Immature natural killer cell (primary cell): ENCODE results near the gene APOBEC4. TPM values are rescaled to one million over a fixed set of nuclear protein-coding genes. Genes with fewer than 3 reads are reported as not detected.
A peak's percentile ranks its signal among the peaks of the same experiment; 100 is the strongest.
"Not testable (repeated sequence)": the region's sequence is repeated elsewhere in the genome, so short reads cannot be mapped to it uniquely, and the experiment has no call there.

ENCODE experiments used
- DNase-seq, 3 donors: peaks; one replicate each; pipeline ENCODE4 v3.0.0; 2022; ENCODE audit warnings: mixed read lengths in 1 of 3
- H3K27ac Mint-ChIP-seq, 6 donors: one replicate each; pipeline ENCODE4 v1.8.0; 2020; ENCODE audit warnings: mixed read lengths in 6 of 6, mild to moderate bottlenecking in 5 of 6, inconsistent platforms in 4 of 6, moderate library complexity in 3 of 6
- H3K27me3 Mint-ChIP-seq, 3 donors: one replicate each; pipeline ENCODE4 v1.8.0; 2020 to 2021; ENCODE audit warnings: low read depth in 3 of 3, mild to moderate bottlenecking in 3 of 3, mixed read lengths in 3 of 3, moderate library complexity in 3 of 3, inconsistent platforms in 1 of 3
- H3K36me3 Mint-ChIP-seq, 3 donors: one replicate each; pipeline ENCODE4 v1.8.0; 2020; ENCODE audit warnings: mixed read lengths in 3 of 3, inconsistent platforms in 2 of 3, mild to moderate bottlenecking in 2 of 3
- H3K4me1 Mint-ChIP-seq, 2 donors: one replicate each; pipeline ENCODE4 v1.8.0; 2020; ENCODE audit warnings: inconsistent platforms in 2 of 2, mild to moderate bottlenecking in 2 of 2, mixed read lengths in 2 of 2, moderate library complexity in 1 of 2
- H3K4me3 Mint-ChIP-seq, 5 donors: one replicate each; pipeline ENCODE4 v1.8.0; 2020; ENCODE audit warnings: mild to moderate bottlenecking in 5 of 5, mixed read lengths in 5 of 5, inconsistent platforms in 3 of 5, moderate library complexity in 3 of 5
- H3K9me3 Mint-ChIP-seq, 6 donors: one replicate each; pipeline ENCODE4 v1.8.0; 2020; ENCODE audit warnings: mild to moderate bottlenecking in 6 of 6, mixed read lengths in 6 of 6, inconsistent platforms in 4 of 6, moderate library complexity in 3 of 6
- polyA plus RNA-seq, 3 donors: library from polyadenylated mRNA; unstranded; fragments of 300-500 nt; fragmentation: Illumina TruSeq; gene quantifications; one replicate each; pipeline ENCODE4 v1.2.3, GENCODE V29; 2021

Gene APOBEC4
- polyA plus RNA-seq, 3 donors from 2014 or later = not detected

DNA sequence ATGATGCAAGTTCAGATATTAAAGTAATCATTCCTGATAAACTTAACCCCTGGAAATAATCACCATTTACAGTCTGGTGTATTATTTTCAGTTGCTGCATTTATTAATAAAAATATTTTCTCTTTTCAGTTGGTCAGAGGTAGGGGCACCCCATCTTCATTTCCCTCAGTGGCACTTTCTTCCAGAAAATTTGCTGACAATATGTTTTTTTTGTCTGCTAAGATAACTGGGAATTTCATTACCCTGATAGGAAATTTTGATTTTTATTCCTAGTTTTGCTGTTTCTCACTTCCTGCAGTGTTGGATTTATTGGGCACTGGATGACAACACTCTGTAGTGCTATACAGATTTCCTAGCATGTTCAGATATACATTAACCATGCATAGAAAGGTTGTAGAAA lies 33.1 kb upstream of the APOBEC4 start:
- Mint-ChIP-seq H3K9me3 (no peaks in the 10 kb centered on the region), H3K36me3 (no peaks in the 10 kb centered on the region), H3K4me1 (no peaks in the 10 kb centered on the region), H3K27ac (no peak overlapping the region), H3K4me3 (no peak overlapping the region), H3K27me3 (peaks cover 0 to 18% (median 4%) of the 10 kb centered on the region in 3 donors)
- no peak for DNase-seq

DNA sequence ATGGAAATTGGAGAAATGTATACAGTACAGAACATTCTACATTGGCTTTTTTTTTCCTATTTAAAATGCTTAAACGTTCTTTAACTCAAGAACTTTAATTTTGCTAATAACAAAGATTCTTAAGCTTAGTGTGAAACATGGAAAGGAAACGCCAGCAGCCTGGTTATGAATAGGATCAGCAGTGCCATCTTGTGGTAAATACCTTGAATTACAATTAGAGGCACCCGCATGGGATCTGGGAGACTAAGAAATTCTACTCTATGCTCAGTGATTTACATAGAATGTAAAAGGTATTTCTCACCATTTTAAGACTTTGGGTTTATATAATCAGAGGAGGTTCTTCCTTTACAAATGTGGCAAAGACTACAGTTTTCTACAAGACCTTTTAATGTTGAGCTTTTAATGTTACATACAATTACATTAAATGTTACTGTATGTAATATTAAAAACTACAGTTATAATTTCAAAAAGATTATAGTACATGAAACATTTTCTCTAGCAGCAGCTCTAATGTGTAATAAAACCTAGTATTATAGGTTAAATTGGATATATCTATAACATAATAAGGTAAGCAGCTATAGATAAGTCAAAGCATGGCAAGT lies 32.1 kb upstream of the APOBEC4 start:
- no peaks in the 10 kb centered on the region for H3K9me3 Mint-ChIP-seq
- peaks cover 0 to 18% (median 4%) of the 10 kb centered on the region in 3 donors for H3K27me3 Mint-ChIP-seq
- H3K4me1 Mint-ChIP-seq = no peaks in the 10 kb centered on the region
- H3K4me3 Mint-ChIP-seq = no peak overlapping the region
- no peak overlapping the region for H3K27ac Mint-ChIP-seq
- DNase-seq = peak; percentile 27 to 52 (median 47)
- no peaks in the 10 kb centered on the region for H3K36me3 Mint-ChIP-seq

DNA sequence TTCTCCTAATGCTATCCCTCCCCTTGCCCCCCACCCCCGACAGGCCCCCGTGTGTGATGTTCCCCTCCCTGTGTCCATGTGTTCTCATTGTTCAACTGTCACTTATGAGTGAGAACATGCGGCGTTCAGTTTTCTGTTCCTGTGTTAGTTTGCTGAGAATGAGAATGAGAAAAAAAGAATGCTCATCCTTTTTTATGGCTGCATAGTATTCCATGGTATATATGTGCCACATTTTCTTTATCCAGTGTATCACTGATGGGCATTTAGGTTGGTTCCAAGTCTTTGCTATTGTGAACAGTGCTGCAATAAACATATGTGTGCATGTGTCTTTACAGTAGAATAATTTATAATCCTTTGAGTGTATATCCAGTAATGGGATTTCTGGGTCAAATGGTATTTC lies 26.2 kb upstream of the APOBEC4 start:
- peaks cover 3 to 23% (median 4%) of the 10 kb centered on the region in 3 donors for H3K27me3 Mint-ChIP-seq
- H3K27ac Mint-ChIP-seq, H3K36me3 Mint-ChIP-seq, DNase-seq, H3K4me3 Mint-ChIP-seq, H3K4me1 Mint-ChIP-seq, H3K9me3 Mint-ChIP-seq: not testable (repeated sequence)

DNA sequence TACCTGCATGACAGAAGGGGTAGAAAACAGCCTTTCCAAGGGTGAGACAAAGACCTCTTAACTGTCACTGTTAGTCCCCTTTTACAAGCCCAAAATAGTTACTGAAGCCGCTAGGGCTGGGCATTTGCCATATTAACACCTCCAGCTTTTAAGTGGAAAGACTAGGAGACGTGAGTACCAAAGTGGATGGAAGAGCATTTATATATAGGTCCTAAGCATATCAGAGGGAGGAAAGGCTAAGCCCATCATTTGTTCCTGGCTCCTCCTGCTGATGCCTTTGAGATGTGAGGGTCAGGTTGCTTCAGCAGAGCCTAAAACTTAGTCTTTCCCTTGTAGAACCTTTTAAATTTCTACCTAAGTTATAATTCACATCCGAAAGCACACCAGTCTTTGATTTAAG lies 25.7 kb upstream of the APOBEC4 start:
- H3K4me3 Mint-ChIP-seq = no peak overlapping the region
- H3K27me3 Mint-ChIP-seq = peaks cover 3 to 24% (median 6%) of the 10 kb centered on the region in 3 donors

DNA sequence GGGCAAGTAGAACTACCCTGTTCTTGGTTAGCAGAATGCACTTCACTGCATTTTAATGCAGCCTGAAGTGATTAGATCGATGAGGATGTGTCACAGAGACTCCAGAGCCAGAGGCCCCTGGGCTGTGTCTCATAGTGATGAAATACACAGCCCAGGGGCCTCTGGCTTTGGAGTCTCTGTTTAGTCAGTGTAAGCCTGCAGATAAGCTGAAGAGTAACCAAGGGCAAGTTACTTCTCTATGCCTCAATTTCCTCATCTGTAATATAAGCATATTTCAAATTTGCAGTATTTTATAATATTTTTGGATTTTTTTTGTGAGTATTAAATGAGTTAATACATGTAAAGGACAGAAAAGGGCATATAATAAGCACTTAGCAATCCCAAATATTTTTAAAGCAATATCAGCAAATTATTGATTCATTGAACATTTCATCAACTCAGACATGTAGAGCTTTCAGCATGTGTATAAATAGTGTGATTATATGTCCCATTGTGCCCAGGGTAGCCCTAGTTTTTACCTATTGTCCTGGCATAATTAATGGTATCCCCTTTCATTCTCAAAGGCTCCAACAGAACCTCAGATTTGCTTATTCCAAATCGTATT lies 23.6 kb upstream of the APOBEC4 start:
- Mint-ChIP-seq H3K4me1 (no peaks in the 10 kb centered on the region), H3K4me3 (no peak overlapping the region), H3K27me3 (peaks cover 3 to 23% (median 11%) of the 10 kb centered on the region in 3 donors), H3K36me3 (no peaks in the 10 kb centered on the region), H3K27ac (no peak overlapping the region), H3K9me3 (no peaks in the 10 kb centered on the region)
- DNase-seq = no peak

More for the DNA sequence above, 25.7 kb upstream of the APOBEC4 start:
- Mint-ChIP-seq H3K9me3 (no peaks in the 10 kb centered on the region), H3K36me3 (no peaks in the 10 kb centered on the region), H3K4me1 (no peaks in the 10 kb centered on the region), H3K27ac (no peak overlapping the region)
- DNase-seq = no peak

DNA sequence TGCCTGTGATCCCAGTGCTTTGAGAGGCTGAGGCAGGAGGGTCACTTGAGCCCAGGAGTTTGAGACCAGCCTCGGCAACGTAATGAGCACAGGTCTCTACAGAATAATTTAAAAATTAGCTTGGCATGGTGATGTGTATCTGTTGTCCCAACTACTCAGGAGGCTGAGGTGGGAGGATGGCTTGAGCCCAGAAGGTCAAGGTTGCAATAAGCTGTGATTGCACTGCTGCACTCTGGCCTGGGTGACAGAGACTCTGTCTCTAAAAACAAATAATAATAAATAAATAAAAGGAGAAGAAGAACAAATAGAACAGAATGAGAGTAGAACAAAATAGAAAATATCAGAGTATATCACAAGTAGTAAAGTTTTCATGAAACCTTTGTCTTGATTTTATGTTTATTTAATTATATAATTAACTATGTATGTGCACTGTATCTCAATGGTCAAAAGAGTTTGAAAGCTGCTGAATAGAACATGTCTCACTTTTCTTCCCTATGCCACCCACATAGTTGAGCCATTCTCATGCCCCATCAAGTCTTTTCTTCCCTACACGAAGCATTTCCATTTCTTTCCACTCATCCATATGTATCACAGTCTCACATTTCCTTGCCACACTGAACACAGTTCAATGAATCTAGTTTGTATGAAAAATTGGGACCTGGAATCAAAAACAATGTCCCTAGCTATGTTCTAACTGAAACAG lies 22.9 kb upstream of the APOBEC4 start:
- peaks cover 3 to 18% (median 11%) of the 10 kb centered on the region in 3 donors for H3K27me3 Mint-ChIP-seq
- no peak overlapping the region for H3K4me3 Mint-ChIP-seq
- no peaks in the 10 kb centered on the region for H3K4me1 Mint-ChIP-seq
- H3K9me3 Mint-ChIP-seq = no peaks in the 10 kb centered on the region
- H3K27ac Mint-ChIP-seq = no peak overlapping the region
- no peak for DNase-seq
- no peaks in the 10 kb centered on the region for H3K36me3 Mint-ChIP-seq

DNA sequence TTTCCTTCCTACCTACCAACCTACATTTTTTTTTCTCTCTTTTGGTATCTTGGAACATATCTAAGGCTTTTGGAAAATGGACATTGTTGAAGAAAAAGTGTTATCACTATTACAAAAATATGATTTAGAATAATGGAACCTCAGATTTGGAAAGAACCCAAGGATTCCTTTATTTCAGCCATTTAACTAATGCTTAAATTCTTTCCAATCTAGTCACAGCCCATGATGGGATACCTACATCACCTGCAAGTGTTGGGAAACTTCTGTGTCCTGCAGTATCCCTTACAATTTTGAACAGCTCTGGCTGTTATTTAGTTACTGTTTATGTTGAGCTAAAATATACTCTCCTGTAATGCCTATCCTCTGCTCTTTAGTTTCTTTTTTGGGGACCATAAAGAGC lies 22.3 kb upstream of the APOBEC4 start:
- no peak for DNase-seq
- Mint-ChIP-seq H3K4me3 (no peak overlapping the region), H3K9me3 (no peaks in the 10 kb centered on the region)

DNA sequence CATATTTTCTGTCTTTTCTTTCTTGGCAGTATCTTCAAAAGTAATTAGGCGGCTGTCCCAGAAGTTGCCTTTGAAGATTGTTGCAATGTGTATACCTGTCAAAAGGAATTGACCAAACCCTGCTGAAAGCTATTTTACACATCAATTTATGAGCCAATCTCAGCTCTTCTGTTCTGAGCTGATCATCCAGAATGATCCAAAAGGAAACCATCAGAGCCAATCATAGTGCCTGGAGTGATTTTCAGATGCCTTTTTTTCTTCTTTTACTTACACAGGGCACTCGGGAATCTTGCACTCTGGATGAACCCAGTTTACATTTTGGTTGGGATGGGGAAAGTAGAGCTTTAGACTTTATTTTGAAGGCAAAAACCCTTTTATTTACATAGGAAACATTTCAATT lies 21.8 kb upstream of the APOBEC4 start:
- no peaks in the 10 kb centered on the region for H3K9me3 Mint-ChIP-seq
- no peak overlapping the region for H3K27ac Mint-ChIP-seq
- DNase-seq = no peak
- H3K4me1 Mint-ChIP-seq = no peaks in the 10 kb centered on the region
- peaks cover 3 to 19% (median 9%) of the 10 kb centered on the region in 3 donors for H3K27me3 Mint-ChIP-seq
- H3K36me3 Mint-ChIP-seq = no peaks in the 10 kb centered on the region
- H3K4me3 Mint-ChIP-seq = no peak overlapping the region

More for the DNA sequence above, 22.3 kb upstream of the APOBEC4 start:
- no peaks in the 10 kb centered on the region for H3K4me1 Mint-ChIP-seq
- H3K27me3 Mint-ChIP-seq = peaks cover 3 to 20% (median 11%) of the 10 kb centered on the region in 3 donors
- no peaks in the 10 kb centered on the region for H3K36me3 Mint-ChIP-seq
- H3K27ac Mint-ChIP-seq = no peak overlapping the region

DNA sequence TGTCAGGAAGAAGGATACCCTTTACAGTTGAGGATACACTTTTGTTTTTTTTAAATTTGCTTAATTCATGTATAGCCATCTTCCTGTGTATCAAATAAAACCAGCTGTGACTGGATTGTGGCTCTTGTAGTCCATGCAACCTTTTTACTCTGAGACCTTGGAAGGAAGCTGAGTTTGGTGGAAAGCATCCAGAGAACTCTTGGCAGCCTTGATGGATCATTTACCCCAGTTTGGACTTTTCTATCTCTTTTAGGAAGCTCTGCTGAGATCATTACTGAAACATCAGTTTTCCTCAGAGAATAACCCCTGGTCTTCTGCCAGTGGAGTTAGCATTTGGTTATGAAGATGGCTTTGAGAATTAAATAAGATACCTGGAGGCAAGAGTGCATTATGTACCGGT lies 21.2 kb upstream of the APOBEC4 start:
- Mint-ChIP-seq H3K9me3 (no peaks in the 10 kb centered on the region), H3K27me3 (peaks cover 3 to 16% (median 12%) of the 10 kb centered on the region in 3 donors), H3K36me3 (no peaks in the 10 kb centered on the region), H3K4me3 (no peak overlapping the region), H3K4me1 (no peaks in the 10 kb centered on the region), H3K27ac (no peak overlapping the region)
- DNase-seq = no peak

DNA sequence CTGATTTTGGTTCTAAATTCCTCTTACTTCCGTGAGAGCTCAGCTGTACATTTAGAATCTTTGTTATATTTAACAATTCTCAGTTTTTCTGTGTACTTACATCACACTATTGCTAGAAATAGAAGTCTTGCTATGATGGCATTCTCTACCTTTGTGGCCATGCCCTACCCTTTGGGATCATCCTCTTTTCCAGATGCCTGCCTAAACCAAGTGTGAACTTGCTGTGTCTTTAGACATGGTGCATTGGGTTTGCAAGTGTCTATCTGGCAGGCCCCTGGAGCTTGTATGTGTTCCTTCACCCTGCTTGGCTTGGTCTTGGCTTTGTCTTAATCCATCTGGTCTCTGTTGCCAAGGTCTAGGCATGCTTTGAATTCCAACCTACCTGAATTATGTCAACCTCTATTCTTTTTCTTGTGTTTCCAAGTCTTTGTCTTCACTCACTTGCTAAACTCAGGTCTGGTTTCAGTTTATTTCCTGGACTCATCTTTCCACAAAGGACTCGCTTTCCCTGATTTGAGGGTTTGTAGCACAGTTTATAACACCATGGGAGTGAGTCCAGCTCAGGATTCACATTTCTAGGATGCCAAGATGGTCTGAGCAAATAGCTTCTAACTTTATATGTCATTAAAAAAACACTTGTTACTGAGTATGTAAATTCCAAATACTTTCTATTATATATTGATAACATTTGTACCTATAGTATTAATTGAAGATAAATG lies 20.6 kb upstream of the APOBEC4 start:
- Mint-ChIP-seq H3K27ac (no peak overlapping the region), H3K27me3 (peaks cover 3 to 16% (median 16%) of the 10 kb centered on the region in 3 donors), H3K4me3 (no peak overlapping the region)

DNA sequence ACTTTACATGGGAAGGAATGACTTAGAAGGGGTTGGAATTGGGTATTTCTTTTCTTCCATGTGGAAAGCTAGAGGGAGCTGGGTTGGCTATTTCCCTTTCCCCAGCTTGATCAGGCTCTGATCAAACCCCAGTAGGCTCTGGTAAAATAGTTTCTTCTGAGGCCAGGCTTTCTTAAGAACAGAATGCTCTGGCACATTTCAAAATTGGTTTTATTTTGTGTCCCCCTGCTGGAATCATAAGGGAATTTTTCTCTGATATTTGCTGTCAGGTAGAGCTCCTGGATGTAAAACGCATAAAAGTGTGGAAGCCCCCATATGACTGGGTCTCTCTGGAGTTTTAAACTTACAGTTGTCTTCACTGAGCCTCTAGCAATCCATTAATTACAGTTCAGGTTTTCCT lies 17.1 kb upstream of the APOBEC4 start:
- Mint-ChIP-seq H3K27ac (no peak overlapping the region), H3K36me3 (no peaks in the 10 kb centered on the region), H3K4me3 (no peak overlapping the region), H3K9me3 (no peaks in the 10 kb centered on the region), H3K4me1 (no peaks in the 10 kb centered on the region), H3K27me3 (peaks cover 4 to 16% (median 16%) of the 10 kb centered on the region in 3 donors)
- no peak for DNase-seq

More for the DNA sequence above, 20.6 kb upstream of the APOBEC4 start:
- no peak for DNase-seq
- H3K4me1 Mint-ChIP-seq = no peaks in the 10 kb centered on the region
- no peaks in the 10 kb centered on the region for H3K36me3 Mint-ChIP-seq
- H3K9me3 Mint-ChIP-seq = no peaks in the 10 kb centered on the region

DNA sequence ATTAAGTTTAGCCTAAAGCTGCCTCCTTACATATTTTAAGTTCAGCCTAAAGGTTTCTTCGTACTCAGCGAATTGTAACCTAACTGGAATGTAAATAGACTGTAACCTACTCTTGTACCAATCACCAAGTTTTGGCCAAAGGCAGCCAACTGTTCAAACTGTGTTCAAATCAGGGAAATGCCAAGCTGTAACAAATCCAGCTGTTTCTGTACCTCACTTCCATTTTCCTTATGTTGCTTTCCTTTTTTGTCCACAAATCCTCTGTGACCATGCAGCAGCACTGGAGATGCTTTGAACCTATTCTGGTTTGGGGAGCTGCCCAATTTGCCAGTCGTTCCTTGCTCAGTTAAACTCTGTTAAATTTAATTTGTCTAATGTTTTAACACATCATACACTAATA lies 3.2 kb upstream of the APOBEC4 start:
- no peak for DNase-seq
- peaks cover 0 to 7% (median 0%) of the 10 kb centered on the region in 3 donors for H3K27me3 Mint-ChIP-seq
- peaks cover 0 to 2% (median 0%) of the 10 kb centered on the region in 6 donors for H3K9me3 Mint-ChIP-seq
- H3K36me3 Mint-ChIP-seq = no peaks in the 10 kb centered on the region
- no peak overlapping the region for H3K27ac Mint-ChIP-seq
- peaks cover 0 to 4% of the 10 kb centered on the region in 2 donors for H3K4me1 Mint-ChIP-seq
- H3K4me3 Mint-ChIP-seq = no peak overlapping the region

DNA sequence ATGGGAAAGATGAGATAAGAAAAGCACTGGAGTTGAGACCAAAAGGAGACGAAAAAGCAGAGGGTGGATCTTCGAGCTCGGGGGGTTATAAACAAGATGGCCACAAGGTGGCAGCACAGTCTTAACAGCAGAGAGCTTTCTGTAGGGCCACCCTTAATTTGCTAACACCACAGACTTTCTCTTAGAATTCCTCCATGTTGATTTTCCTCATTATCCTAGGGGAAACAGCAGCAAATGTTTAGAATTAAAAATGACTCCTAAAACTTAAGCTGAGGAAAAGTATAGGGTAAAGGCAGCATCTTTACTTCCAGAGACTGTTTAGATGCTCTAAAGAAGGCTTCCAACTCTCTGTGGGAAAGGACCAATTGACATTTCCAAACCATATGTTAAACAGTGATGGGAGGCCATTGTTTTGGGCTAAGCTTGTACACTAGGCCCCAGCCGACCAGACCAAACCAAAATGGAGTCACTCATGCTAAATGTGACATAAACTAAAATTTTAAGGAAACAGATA lies 2.5 kb upstream of the APOBEC4 start:
- Mint-ChIP-seq H3K36me3 (no peaks in the 10 kb centered on the region), H3K27ac (no peak overlapping the region), H3K27me3 (peaks cover 0 to 5% (median 0%) of the 10 kb centered on the region in 3 donors)

More for the DNA sequence above, 2.5 kb upstream of the APOBEC4 start:
- peak; percentile 56 to 63 (median 63) for DNase-seq
- H3K4me1 Mint-ChIP-seq = peaks cover 0 to 4% of the 10 kb centered on the region in 2 donors
- no peak overlapping the region for H3K4me3 Mint-ChIP-seq
- H3K9me3 Mint-ChIP-seq = peaks cover 0 to 2% (median 0%) of the 10 kb centered on the region in 6 donors
